K562 (cell line): ENCODE data around the gene RASGRP4. TPM values are rescaled to one million over a fixed set of nuclear protein-coding genes. Genes with fewer than 3 reads are reported as not detected.
A peak's percentile ranks its signal among the peaks of the same experiment; 100 is the strongest.

Experiments
- ATAC-seq: fragments of 200-7000 bp; cut with Tn5 transposase; 3 replicates; pipeline ENCODE4 v1.9.1; 2020; ENCODE audit warnings: moderate library complexity
- BruUV-seq: library from RNA; stranded (reverse); fragments of 400-500 nt; replicated peaks from 2 replicates; lab custom pipeline; 2021; lab: Mats Ljungman, UMichigan
- CTCF ChIA-PET: fragments of 300-600 bp; formaldehyde crosslinking; extraction: SDS; loops from one replicate; lab custom pipeline; 2021; ENCODE audit warnings: low intra/inter-chr PET ratio; lab: Yijun Ruan, JAX
- POLR2A ChIA-PET: fragments of 300-600, 350-650 bp; sonication (Branson Sonifier 250); formaldehyde crosslinking; extraction: SDS; loops from one replicate; lab custom pipeline; 2021; ENCODE audit warnings: antibody characterized with exemption, inconsistent platforms; lab: Yijun Ruan, JAX
- DNase-seq, 4 experiments: peaks; one replicate each; pipeline versions ENCODE4 v3.0.0 to v3.0.0-alpha.2; 2011 to 2018; ENCODE audit warnings: low spot score in 3 of 4, mixed read lengths in 3 of 4; ENCODE audit errors: extremely low read depth in 1 of 4
- FAIRE-seq: peaks from 2 replicates; lab custom pipeline; 2011; peaks lifted over from hg19 to GRCh38; lab: Jason Lieb, UNC
- H2AFZ ChIP-seq: 2 replicates; pipeline ENCODE4 v1.6.0; 2011; ENCODE audit warnings: low read depth, low read length, control low read depth, inconsistent platforms
- H3K27ac ChIP-seq: fragments of 200-600 bp; 3 replicates; pipeline ENCODE4 v1.8.0; 2011; ENCODE audit warnings: low read depth, mild to moderate bottlenecking, control low read depth, inconsistent platforms, low read length, moderate library complexity, mixed read lengths; ENCODE audit errors: extremely low read depth
- H3K27me3 ChIP-seq, 2 experiments: fragments of 300-600 bp in 1 of 2; 2 replicates in 1 of 2; 3 replicates in 1 of 2; pipeline versions ENCODE4 v1.6.0 to v1.8.0; 2011; ENCODE audit warnings: inconsistent platforms in 2 of 2, low read length in 2 of 2, mild to moderate bottlenecking in 1 of 2, mixed read lengths in 1 of 2, moderate library complexity in 1 of 2; ENCODE audit not compliant: control insufficient read depth in 2 of 2, insufficient read depth in 2 of 2
- H3K36me3 ChIP-seq: fragments of 300-600 bp; 3 replicates; pipeline ENCODE4 v1.8.0; 2011; ENCODE audit warnings: mild to moderate bottlenecking, low read length, inconsistent platforms; ENCODE audit not compliant: control insufficient read depth, insufficient read depth
- H3K4me1 ChIP-seq, 2 experiments: fragments of 200-600 bp in 1 of 2; replicated peaks in 1 of 2; 2 replicates in 1 of 2; 3 replicates in 1 of 2; pipeline versions ENCODE4 v1.5.1 to v1.8.0; 2011; ENCODE audit warnings: inconsistent platforms in 2 of 2, low read length in 2 of 2, mild to moderate bottlenecking in 1 of 2, mixed read lengths in 1 of 2, moderate library complexity in 1 of 2; ENCODE audit not compliant: control insufficient read depth in 2 of 2, insufficient read depth in 2 of 2
- H3K4me2 ChIP-seq: 2 replicates; pipeline ENCODE4 v1.6.1; 2011; ENCODE audit warnings: low read length, control low read depth, inconsistent platforms, mixed read lengths; ENCODE audit not compliant: insufficient read depth
- H3K4me3 ChIP-seq: fragments of 200-600 bp; sonication (generic), shearing (Covaris generic); 2 replicates; pipeline ENCODE4 v1.5.1; 2016; ENCODE audit warnings: control low read depth, inconsistent platforms
- H3K79me2 ChIP-seq: fragments of 200-600 bp; 3 replicates; pipeline ENCODE4 v1.8.0; 2011; ENCODE audit warnings: low read length, inconsistent platforms; ENCODE audit not compliant: control insufficient read depth, insufficient read depth
- H3K9ac ChIP-seq, 2 experiments: 2 replicates each; pipeline versions ENCODE4 v1.6.0 to v1.6.1; 2011; ENCODE audit warnings: low read depth in 2 of 2, low read length in 2 of 2, control low read depth in 1 of 2, inconsistent platforms in 1 of 2, mild to moderate bottlenecking in 1 of 2, mixed read lengths in 1 of 2; ENCODE audit not compliant: insufficient read depth in 1 of 2
- H3K9me1 ChIP-seq: one replicate; pipeline ENCODE4 v1.6.0; 2011; ENCODE audit warnings: inconsistent platforms, mild to moderate bottlenecking, low read length, moderate library complexity; ENCODE audit not compliant: control insufficient read depth, insufficient read depth
- H3K9me3 ChIP-seq: replicated peaks from 2 replicates; pipeline ENCODE4 v1.5.1; 2011; ENCODE audit warnings: low read depth, low read length, inconsistent platforms; ENCODE audit not compliant: control insufficient read depth, insufficient read depth
- H4K20me1 ChIP-seq: replicated peaks from 2 replicates; pipeline ENCODE4 v1.6.1; 2011; ENCODE audit warnings: low read length, inconsistent platforms, mixed read lengths; ENCODE audit not compliant: control insufficient read depth, insufficient read depth
- CHD7 ChIP-seq: fragments of 200-600 bp; sonication (generic); IDR thresholded peaks from one replicate; pipeline ENCODE4 v1.6.1; 2012; ENCODE audit warnings: mild to moderate bottlenecking, low read depth, low read length, inconsistent platforms
- EZH2 ChIP-seq: IDR thresholded peaks from 2 replicates; pipeline ENCODE4 v1.6.1; 2012; ENCODE audit warnings: low read depth, mild to moderate bottlenecking, inconsistent platforms, low read length, borderline replicate concordance
- NCOA1 ChIP-seq: fragments of 450-650 bp; IDR thresholded peaks from 2 replicates; pipeline ENCODE4 v1.6.1; 2016; ENCODE audit warnings: low read depth
- NR2C1 ChIP-seq, 2 experiments: fragments of 450-650 bp; IDR thresholded peaks; 2 replicates each; pipeline ENCODE4 v1.6.1; 2017; ENCODE audit warnings: mild to moderate bottlenecking in 2 of 2, antibody characterized with exemption in 1 of 2, inconsistent platforms in 1 of 2, missing compliant biosample characterization in 1 of 2, missing genetic modification characterization in 1 of 2
- POLR3G ChIP-seq: IDR thresholded peaks from 2 replicates; pipeline ENCODE4 v1.6.1; 2011; ENCODE audit not compliant: insufficient read length, insufficient replicate concordance; ENCODE audit errors: extremely low read depth
- ZNF584 ChIP-seq: fragments of 200-800 bp; sonication (Bioruptor generic); IDR thresholded peaks from 2 replicates; pipeline ENCODE4 v1.6.1; 2016; ENCODE audit warnings: low read depth, mild to moderate bottlenecking, missing genetic modification characterization, missing compliant biosample characterization
- ZNF586 ChIP-seq: fragments of 450-650 bp; formaldehyde crosslinking; conservative IDR thresholded peaks from 2 replicates; pipeline ENCODE4 v1.4.0; 2020; ENCODE audit warnings: mild to moderate bottlenecking, moderate library complexity
- WGBS: fragments of 100-300 bp; shearing (Covaris generic); methylation state at CpG from one replicate; pipeline ENCODE4 v1.1.6; 2016; ENCODE audit warnings: low coverage, mixed read lengths; ENCODE audit not compliant: insufficient coverage; ENCODE audit errors: missing lambda C conversion rate; 5-methylcytosine and 5-hydroxymethylcytosine counted together
- in situ Hi-C: fragments of 300-500 bp; cut with MboI; formaldehyde crosslinking; loops from 4 replicates; pipeline ENCODE4 v1.15.0; 2018; ENCODE audit warnings: inconsistent platforms, mixed read lengths
- intact Hi-C: fragments of 100-400 bp; cut with micrococcal nuclease; formaldehyde crosslinking; loops from 2 replicates; pipeline ENCODE4 v1.14.2; 2022
- polyA plus RNA-seq, 8 experiments: library from polyadenylated mRNA; depleted of rRNA in 4 of 8; stranded (reverse) in 5 of 8; unstranded in 3 of 8; fragments of >200 nt; fragmentation: Nextera tagmentation in 2 of 8; fragmentation: Illumina TruSeq in 1 of 8; extraction: Ambion mirVana in 2 of 8; extraction: Trizol in 1 of 8; gene quantifications; 2 replicates each; pipeline versions ENCODE4 v1.2.1 to v1.2.3, GENCODE V29; 2011 to 2014; ENCODE audit warnings: inconsistent platforms in 1 of 8, missing spikeins in 1 of 8
- total RNA-seq, 7 experiments: library from RNA; depleted of rRNA in 6 of 7; stranded (reverse); fragments of >200 nt in 6 of 7; fragmentation: Illumina TruSeq in 2 of 7; extraction: Trizol in 2 of 7; gene quantifications; 2 replicates each; pipeline versions ENCODE4 v1.2.1 to v1.2.3, GENCODE V29; 2011 to 2021; ENCODE audit warnings: low replicate concordance in 1 of 7

RASGRP4 gene
- total and polyA plus RNA-seq, 9 of the 15 experiments (the other 6 are each of a cell fraction or from before 2014, with no cell fraction given): 0.39 to 4.6 (median 3.8) TPM

- ATAC-seq: no peak
- Histone ChIP-seq H3K79me2 (no peaks in the 10 kb centered on the region), H3K27me3 (no peaks in the 10 kb centered on the region), H3K4me2 (no peak overlapping the region), H3K9ac (peak overlapping the region in 1 of 2 experiments; percentile 79; a peak in 2 of 4 replicates), H2AFZ (no peak overlapping the region), H3K9me1 (no peaks in the 10 kb centered on the region), H3K27ac (no peak overlapping the region), H4K20me1 (no peaks in the 10 kb centered on the region), H3K36me3 (peaks cover 42% of the 10 kb centered on the region; the same call in 1 of the 3 replicates), H3K4me1 (peaks cover 0 to 13% of the 10 kb centered on the region in 2 experiments; a peak in 1 of 5 replicates), H3K4me3 (no peak overlapping the region), H3K9me3 (no peaks in the 10 kb centered on the region)
- CTCF ChIA-PET: no interaction called here
- DNase-seq: peak in 2 of 4 experiments; percentile 34 to 39
- TF ChIP-seq NCOA1 (no peak), POLR3G (no peak), EZH2 (no peak), NR2C1 (IDR thresholded peaks at IDR 0.05) (peak; percentile 77), NR2C1 (tag; IDR thresholded peaks at IDR 0.05) (no peak), ZNF584 (no peak), CHD7 (no peak), ZNF586 (CRISPR knock-in tag) (no peak)
- in situ Hi-C loops: no loop called here
- no peak for FAIRE-seq
- POLR2A ChIA-PET: no interaction called here
- 69% methylated on average over 11 of the region's 15 CpGs for WGBS
- intact Hi-C loops: no loop called here
- no TSS peak for BruUV-seq
Measured at GRCh38 chr19:38464421-38465082, 38.5 kb upstream of the RASGRP4 start.
